Erythroblast (primary cell): ENCODE measurements around the gene TPSG1.

Experiments used
- GATA1 ChIP-seq: IDR thresholded peaks from 2 replicates; pipeline ENCODE4 v1.6.1; 2011; ENCODE audit warnings: low read depth, mild to moderate bottlenecking, control low read depth, low read length, moderate library complexity
- POLR2A ChIP-seq: IDR thresholded peaks from 2 replicates; pipeline ENCODE4 v1.6.1; 2011; ENCODE audit warnings: mild to moderate bottlenecking, low read length

DNA sequence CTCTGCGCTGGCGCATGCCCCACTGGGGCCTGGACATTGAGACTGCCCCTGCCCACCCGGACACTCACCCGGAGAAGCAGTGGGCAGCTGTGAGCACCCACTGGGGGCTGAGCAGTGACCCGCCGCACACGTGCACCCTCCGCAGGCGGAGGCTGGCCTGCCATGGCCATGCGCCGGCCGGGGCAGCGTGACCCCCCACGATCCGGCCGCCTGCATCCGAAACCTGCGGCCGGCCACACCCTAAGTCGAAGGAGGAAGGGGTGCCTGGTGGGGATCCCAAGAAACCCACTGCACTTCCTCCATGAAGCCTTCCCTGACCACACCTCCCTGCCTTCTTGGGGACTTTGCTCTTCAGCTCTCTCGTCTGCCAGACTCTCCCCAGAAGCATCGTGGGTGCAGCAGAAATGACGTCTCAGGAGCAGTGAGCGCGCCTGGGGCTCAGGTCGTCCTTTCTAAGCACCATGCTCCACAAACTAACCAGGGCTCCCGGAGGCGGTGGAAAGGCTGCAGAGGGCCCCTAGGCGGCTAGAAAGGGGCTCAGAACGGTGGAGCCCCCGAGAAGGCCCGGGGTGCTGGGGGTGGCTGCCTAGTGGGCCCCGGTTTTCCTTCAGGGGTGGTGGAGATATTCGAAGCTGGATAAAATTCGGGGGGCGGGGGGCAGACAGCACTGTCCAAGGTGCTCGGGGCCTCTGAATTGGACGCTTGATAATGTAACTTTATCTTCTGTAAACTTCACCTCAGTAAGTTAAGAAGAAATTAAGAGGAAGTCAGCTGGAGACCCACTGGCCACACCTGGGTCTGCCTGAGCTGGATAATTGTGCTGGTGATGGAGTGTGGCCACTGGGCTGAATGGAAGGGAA is 1.5 kb downstream of the TPSG1 start:
- no peak for TF ChIP-seq GATA1
- no peak for TF ChIP-seq POLR2A
